ENCODE data around the gene PSPH.
"Not testable (repeated sequence)": the region's sequence is repeated elsewhere in the genome, so short reads cannot be mapped to it uniquely, and the experiment has no call there.

Gene PSPH

DNA sequence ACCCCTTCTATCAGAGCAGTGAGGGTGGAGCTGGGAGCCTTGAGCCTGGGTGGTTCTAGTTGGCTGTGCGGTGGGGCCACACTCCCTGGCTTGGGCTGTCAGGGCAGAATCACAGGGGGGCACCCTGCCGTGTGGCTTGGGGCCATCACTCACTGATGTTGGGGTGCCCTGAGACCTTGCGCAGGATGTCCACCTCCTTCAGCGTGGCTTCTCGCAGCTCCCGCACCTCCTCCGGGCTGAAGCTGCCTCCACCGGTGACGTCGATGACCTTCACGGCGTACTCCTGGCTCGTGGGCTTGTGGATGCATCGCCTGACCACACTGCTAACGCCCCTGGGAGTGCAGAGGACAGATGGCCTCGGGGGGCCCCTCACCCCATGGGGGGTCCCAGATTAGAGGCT is 36.2 kb upstream of the PSPH start:
- TF ChIP-seq, protein P1, sequence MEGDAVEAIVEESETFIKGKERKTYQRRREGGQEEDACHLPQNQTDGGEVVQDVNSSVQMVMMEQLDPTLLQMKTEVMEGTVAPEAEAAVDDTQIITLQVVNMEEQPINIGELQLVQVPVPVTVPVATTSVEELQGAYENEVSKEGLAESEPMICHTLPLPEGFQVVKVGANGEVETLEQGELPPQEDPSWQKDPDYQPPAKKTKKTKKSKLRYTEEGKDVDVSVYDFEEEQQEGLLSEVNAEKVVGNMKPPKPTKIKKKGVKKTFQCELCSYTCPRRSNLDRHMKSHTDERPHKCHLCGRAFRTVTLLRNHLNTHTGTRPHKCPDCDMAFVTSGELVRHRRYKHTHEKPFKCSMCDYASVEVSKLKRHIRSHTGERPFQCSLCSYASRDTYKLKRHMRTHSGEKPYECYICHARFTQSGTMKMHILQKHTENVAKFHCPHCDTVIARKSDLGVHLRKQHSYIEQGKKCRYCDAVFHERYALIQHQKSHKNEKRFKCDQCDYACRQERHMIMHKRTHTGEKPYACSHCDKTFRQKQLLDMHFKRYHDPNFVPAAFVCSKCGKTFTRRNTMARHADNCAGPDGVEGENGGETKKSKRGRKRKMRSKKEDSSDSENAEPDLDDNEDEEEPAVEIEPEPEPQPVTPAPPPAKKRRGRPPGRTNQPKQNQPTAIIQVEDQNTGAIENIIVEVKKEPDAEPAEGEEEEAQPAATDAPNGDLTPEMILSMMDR (IDR thresholded peaks at IDR 0.05; ENCODE audit: low read length, missing control alignments): no peak
- H3K4me3 ChIP-seq (replicated peaks; ENCODE audit: low read depth, low read length): no peak overlapping the region
- no peak for DNase-seq (ENCODE audit: low read depth)

DNA sequence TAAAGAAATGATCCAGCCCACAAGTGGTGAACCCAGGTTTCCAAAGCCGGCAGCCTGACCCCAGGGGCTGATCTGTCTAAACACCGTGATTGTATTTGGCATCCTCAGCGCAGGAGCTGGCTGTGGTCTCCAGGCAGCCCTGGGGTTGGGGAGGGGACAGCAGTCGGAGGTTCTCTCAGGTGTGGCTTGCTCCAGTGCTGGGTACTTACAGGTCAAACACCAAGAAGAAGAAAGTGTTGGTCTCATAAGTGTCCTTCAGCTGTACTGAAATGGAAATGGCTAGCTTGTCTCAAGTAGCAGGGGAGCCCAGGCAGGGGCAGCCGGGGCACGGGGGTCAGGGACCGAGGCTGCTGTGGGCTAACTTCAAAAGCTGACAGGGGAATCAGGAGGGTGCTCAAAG is 35.5 kb upstream of the PSPH start:
- H3K4me3 ChIP-seq (replicated peaks; ENCODE audit: low read depth, low read length): no peak overlapping the region
- no peak for DNase-seq (ENCODE audit: low read depth)
- TF ChIP-seq, protein P1 (IDR thresholded peaks at IDR 0.05; ENCODE audit: low read length, missing control alignments): no peak

DNA sequence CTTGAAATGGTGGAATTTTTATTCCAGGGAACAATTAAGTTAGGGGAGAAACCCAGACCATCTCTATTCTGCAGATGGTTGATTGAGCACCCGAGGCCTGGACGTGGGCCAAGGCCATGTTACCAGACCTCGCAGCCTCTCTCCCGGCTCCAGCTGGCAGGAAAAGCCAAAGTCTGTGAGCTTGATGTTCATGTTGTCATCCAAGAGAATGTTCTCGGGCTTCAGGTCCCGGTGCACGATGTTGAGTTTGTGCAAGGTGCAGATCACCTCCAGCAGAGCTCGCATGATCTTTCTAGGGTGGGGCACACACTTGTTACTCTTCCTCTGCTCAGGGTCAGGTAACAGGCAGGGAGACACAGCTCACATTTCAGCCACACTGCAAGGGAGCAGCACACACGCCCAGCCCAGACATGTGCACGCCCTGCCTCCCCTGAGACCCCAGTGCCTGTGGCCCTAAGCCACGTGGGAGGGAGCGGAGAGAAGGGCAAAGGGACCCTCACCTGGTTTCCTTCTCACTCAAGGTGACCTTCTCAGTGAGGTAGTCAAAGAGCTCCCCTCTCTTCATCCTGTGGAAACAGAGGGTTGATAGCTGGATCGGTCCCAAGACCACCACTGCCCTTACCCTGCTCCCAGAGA is 32.0 kb upstream of the PSPH start:
- TF ChIP-seq, protein P1 (IDR thresholded peaks at IDR 0.05; ENCODE audit: low read length, missing control alignments): no peak
- peak; percentile 7 for DNase-seq (ENCODE audit: low read depth)
- H3K4me3 ChIP-seq (replicated peaks; ENCODE audit: low read depth, low read length): no peak overlapping the region

GRCh38 chr7:56081626-56082340 is 30.5 kb upstream of the PSPH start:
- no peak overlapping the region for H3K4me3 ChIP-seq (replicated peaks; ENCODE audit: low read depth, low read length)
- TF ChIP-seq, protein P1 (IDR thresholded peaks at IDR 0.05; ENCODE audit: low read length, missing control alignments): no peak
- DNase-seq (ENCODE audit: low read depth): no peak

DNA sequence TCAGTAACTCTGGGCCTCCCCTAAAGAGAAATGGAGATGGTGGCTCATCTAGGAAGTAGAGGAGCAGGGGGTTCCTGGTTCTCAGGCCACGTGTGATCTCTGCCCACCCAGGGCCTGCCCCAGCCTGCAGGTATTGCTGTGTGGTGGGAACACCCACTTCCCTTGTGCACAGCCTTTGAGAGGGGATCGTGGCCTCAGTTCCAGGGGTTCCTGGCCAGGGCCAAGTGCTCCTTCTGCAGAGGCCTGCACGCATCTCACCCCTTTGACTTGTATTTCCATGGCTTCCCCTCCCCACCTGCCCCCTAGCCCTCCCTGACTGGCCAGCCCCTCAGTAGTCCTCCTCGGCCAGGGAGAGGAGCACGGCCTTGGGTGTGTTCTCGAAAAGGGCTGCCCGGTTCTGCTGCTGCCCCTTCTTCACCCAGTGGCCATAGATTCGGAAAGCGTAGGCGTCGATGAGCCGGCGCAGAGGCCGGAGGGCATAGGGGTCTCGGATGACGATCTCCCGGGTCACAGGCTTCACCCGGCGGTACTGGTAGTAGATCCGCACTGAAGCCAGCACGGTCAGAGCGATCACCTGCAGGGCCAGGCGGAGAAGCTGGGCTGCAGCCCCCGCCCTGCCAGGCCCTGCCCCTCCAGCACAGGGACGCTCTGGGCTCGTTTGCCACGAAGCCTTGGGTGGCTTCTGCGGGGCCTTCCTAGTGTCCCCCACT is 29.6 kb upstream of the PSPH start:
- DNase-seq (ENCODE audit: low read depth); H3K4me3 ChIP-seq (replicated peaks; ENCODE audit: low read depth, low read length): not testable (repeated sequence)

DNA sequence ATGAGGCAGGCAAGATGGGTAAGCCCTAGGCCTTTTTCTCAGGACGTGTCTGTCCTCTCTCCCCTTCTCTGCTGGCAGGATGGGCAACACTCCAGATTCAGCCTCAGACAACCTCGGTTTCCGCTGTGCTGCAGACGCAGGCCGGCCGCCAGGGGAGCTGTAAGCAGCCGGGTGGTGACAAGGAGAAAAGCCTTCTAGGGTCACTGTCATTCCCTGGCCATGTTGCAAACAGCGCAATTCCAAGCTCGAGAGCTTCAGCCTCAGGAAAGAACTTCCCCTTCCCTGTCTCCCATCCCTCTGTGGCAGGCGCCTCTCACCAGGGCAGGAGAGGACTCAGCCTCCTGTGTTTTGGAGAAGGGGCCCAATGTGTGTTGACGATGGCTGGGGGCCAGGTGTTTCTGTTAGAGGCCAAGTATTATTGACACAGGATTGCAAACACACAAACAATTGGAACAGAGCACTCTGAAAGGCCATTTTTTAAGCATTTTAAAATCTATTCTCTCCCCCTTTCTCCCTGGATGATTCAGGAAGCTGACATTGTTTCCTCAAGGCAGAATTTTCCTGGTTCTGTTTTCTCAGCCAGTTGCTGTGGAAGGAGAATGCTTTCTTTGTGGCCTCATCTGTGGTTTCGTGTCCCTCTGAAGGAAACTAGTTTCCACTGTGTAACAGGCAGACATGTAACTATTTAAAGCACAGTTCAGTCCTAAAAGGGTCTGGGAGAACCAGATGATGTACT is 28.4 kb upstream of the PSPH start:
- TF ChIP-seq, protein P1 (IDR thresholded peaks at IDR 0.05; ENCODE audit: low read length, missing control alignments): peak; percentile 82
- H3K4me3 ChIP-seq (replicated peaks; ENCODE audit: low read depth, low read length): no peak overlapping the region
- DNase-seq (ENCODE audit: low read depth): peak; percentile 79

- H3K4me3 ChIP-seq (replicated peaks; ENCODE audit: low read depth, low read length): no peak overlapping the region
- DNase-seq (ENCODE audit: low read depth): no peak
- TF ChIP-seq, protein P1 (IDR thresholded peaks at IDR 0.05; ENCODE audit: low read length, missing control alignments): no peak
These were observed 27.0 kb upstream of the PSPH start for GRCh38 chr7:56078196-56078595.
